Stimulated activated CD4-positive, alpha-beta T cell treated with anti-CD3 and anti-CD28 coated beads, TNF-alpha, amount 100 ng/mL, for 24 hours (primary cell): Measurements from ENCODE around the gene XKR3.
"Not testable (repeated sequence)": the region's sequence is repeated elsewhere in the genome, so short reads cannot be mapped to it uniquely, and the experiment has no call there.

Experiments
- DNase-seq, 3 experiments: peaks; one replicate each; pipeline ENCODE4 v3.0.0-alpha.2; 2020; ENCODE audit warnings: low read depth in 3 of 3

Gene XKR3

DNA sequence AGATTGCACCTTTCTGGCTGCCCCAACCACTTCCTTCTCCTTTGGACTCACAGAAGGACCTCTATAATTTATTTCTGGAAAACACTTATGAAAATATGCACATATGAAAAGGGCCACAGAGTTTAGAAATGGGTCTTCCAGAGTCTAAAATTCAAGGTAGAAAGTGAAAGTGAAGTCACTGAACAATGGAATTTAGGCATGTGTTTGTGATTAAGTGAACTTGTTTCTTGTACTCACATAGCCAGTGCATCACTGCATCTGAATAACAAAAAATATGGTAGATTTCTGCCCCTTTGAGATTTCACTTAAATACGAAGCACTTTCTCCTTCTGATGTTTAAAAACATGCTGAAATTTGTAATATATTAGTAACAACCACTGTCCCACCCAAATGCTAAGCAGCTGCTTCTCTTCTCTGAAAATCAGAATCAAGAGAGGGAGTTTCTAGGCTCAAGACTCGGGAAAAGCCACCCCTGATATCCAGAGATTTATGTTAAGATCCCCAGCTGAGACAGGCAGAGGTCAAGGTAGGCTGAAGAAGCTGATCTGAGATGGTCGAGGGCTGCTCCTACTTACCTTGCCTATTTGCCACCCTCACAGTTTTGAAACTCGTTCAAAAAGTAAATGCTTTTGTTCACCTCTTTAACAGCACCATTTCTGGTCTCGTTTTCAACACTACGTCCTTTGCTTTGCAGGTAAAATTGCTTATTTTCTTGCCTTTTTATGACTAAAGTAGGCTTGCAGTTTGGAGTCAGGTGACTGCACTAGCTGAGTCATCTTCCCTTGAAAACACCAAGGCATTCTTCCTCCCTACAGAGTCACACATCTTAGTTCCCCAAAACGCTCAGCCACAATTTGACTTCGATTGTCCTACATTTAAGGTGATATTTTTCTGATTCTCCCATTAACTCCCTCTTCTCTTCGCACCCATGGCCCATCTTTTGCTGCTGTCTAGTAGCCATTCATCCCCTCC, at the start of gene XKR3:
TSS of gene XKR3 (minus strand) at position 696 of the 972 bp plus-strand sequence. CDS start 17,338 bp downstream, outside the sequence.
- no peak for DNase-seq

- DNase-seq, result not testable (repeated sequence)
Measured at GRCh38 chr22:16869640-16870039, 44.4 kb upstream of the XKR3 start.

DNA sequence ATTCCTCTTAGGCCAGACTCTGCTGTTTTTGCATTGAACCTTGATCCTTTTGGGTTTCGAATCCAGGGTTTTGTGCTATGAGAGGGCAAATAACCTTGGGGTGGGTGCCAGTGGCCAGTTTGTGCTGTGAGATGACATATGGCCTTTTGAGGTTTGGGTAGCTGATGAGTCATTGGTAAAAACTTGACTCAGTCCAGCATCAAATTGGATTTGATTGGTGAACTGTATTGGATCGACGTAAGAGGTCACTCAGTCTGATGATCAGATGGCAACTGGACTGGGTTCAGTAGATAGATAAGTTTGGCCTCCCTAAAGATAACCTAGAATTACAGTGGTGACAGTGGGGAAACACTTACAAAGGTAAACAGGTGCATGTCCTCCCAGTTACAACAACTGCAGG, 41.0 kb upstream of the XKR3 start:
- no peak for DNase-seq

DNA sequence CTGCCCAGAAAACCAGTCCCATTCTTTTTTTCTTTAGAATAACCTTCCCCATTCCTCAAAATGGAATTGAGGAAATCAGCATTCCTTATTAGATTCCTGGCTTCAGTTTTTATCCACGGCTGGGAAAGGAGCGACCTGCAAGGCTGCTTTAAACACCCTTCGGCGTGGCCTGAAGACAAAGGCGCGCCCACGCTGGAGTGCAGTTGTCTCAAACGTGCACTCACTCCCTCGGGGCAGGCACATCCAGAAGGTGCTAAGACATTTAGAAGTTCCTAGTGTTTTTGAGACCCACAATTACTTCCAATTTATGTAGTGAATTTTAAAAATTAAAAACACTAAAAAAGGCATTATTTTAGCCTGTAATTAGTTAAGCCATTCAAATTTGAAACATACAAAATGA, 31.6 kb upstream of the XKR3 start:
- not testable (repeated sequence) for DNase-seq

GRCh38 chr22:16854631-16855030, 29.4 kb upstream of the XKR3 start:
- DNase-seq, result no peak

DNA sequence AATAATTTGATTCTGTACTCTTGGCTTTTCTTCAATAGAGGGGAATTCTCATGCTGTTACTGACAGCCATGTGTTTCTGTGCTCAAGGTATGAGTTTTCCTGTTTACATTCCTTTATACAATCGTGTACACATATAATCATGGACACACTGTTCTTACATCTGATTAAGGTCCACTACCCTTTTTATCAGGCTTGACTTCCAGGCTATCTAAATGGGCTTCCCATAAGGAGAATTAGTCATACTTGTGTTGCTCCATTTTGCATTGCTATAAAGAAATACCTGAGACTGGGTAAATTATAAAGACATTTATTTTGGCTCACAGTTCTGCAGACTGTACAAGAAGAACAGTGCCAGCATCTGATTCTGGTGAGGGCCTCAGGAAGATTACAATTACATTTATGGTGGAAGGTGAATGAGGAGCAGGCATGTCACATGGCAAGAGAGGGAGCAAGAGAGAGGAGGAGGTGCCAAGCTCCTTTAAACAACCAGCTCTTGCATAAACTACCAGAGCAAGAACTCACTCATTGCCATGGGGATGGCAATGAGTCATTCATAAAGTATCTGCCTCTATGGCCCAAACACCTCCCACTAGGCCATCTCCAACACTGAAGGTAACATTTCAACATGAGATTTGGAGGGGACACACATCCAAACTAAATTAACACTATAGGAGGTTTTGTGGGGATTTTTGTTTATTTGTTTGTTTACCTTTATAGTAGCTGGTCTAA, 26.2 kb upstream of the XKR3 start:
- not testable (repeated sequence) for DNase-seq

- no peak for DNase-seq
Measured at GRCh38 chr22:16847271-16847670, 22.1 kb upstream of the XKR3 start.

DNA sequence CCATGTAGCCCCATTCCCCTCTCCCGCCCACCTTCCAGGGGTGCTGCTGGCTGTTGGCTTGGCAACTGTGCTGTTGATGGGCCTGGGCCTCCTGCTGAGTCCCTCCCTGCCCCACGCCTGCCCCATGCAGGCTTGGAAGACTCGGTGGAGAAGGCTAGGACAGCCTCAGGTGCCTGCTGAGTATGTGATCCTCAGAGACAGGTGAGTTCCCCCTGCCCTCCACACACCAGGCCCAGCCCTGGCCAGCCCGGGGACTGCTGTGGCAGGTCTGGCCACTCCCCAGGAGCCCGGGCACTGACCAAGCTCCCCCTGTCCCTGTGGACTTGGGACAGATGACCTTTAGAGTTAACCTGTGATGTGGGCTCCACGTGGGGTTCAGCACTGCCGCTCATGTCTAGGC, 20.7 kb upstream of the XKR3 start:
- no peak for DNase-seq

DNA sequence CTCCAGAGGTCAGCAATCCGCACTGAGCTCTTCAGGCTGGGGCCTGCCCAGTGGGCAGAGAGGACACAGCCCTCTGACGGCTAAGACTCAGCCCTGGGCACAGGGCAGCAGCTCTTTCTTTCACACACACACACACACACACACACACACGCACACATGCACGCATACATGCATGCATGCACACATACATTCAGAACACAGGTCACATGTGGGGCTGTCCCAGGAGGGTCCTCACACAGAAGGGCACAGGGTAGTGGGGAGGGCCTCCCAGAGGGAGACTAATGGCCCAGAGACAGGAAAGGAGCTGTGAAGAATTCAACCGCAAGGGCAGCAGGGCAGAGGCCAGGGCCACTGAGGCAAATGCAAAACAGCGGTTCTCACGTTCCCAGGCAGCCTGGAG, 20.3 kb upstream of the XKR3 start:
- DNase-seq, result no peak

DNA sequence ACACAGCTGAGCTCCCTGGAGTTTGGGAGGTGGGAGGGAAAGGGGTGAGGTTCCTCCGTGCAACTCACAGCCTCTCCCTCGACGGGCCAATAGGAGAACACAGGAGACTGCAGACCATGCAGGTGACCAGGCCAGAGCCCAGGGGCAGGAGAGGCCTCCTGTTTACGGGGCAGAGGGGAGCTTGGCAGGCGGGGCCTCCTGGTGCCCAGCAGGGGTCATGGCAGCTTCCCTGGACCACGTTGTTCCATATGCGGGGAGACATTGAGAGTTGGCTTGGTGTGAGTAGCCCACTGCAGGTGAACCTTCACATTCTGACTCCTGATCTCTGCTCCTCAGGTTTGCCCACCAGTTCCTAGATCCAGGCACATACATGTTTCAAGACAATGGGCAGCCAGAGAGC, 19.3 kb upstream of the XKR3 start:
- DNase-seq, result no peak

GRCh38 chr22:16838073-16838472, 12.9 kb upstream of the XKR3 start:
- no peak for DNase-seq

GRCh38 chr22:16834971-16835370, 9.8 kb upstream of the XKR3 start:
- DNase-seq, result no peak

GRCh38 chr22:16831257-16831656, 6.0 kb upstream of the XKR3 start:
- DNase-seq, result no peak

- DNase-seq, result no peak
Measured at GRCh38 chr22:16829985-16830384, 4.8 kb upstream of the XKR3 start.

DNA sequence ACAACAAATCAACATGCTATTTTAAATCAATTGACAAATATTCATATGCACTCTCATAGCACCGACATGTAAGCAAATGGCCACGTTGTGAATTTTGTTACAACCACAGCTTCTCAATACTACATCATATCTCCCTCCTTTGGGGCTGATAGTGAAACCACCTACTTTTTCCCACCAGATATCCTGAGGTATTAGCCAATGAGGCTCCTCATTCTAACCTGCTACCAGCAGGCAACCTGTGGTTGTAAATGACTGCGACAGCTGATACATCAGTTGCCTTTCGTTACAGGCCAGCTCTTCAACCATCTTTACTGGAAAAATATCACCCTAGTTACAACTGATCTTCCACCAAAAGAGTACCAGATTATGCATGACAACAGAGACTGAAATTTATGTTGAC, 3.7 kb upstream of the XKR3 start:
- DNase-seq, result no peak

GRCh38 chr22:16827506-16827905, 2.3 kb upstream of the XKR3 start:
- no peak for DNase-seq

DNA sequence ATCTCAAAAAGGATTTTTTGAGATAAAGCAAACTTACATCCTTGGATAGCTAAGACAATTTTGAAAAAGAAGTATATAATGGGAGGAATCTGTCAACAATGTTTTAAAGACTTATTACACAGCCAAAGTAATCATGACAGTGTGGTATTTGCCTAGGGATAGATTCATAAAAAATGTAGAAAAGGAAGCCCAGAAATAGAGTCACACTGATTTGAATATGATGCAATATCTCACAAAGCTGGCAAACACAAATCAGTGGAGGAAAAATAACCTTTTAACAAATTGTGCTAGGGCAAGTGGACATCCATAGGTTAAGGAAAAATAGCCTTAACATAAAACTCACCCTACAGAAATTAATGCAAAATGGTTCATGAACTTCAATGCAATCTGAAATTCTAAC, 6.0 kb downstream of the XKR3 start:
- no peak for DNase-seq

GRCh38 chr22:16818538-16818937, 6.7 kb downstream of the XKR3 start:
- no peak for DNase-seq

DNA sequence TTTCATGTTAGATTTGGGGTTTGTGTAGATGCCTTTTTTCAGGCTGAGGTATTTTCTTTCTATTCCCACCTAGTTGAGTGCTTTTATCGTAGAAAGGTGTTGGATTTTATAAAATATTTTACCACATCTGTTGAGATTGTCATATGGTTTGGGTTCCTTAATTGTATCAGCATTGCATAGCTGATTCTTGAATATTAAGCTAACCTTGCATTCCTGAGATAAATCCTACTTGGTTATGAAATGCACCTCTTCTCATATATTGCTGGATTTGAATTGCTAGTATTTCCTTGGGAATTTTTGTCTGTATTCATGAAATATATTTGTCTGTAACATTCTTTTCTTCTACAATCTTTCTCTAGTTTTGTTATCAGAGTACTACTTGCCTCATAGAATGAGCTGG, 10.1 kb downstream of the XKR3 start:
- no peak for DNase-seq

GRCh38 chr22:16810188-16810802, 14.9 kb downstream of the XKR3 start:
- no peak for DNase-seq

GRCh38 chr22:16808744-16809143, 16.5 kb downstream of the XKR3 start:
- DNase-seq, result no peak

DNA sequence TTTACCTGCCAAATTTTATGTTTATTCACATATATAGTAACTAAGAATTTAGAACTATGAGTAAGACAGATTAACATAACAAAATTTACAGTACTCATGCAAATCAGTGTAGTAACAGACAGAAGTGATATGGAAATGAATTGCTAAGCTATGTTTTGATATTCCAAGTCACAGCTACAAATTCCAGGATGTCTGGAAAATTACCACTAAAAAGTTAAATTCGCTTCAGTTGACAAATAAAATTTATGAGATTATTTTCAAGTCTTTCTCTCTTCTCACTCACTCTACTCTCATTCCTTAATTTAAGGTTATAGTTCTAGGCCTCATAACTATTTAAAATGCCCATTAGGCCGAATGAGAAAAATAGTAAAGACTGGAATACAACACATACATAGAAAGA, 18.1 kb downstream of the XKR3 start:
- DNase-seq, result no peak
